Hepatocyte (in vitro differentiated cells): ENCODE measurements around the gene MMD. TPM values are rescaled to one million over a fixed set of nuclear protein-coding genes. Genes with fewer than 3 reads are reported as not detected.
"Not testable (repeated sequence)": the region's sequence is repeated elsewhere in the genome, so short reads cannot be mapped to it uniquely, and the experiment has no call there.

ENCODE experiments used
- DNase-seq: peaks from one replicate; pipeline ENCODE4 v3.0.0-alpha.2; 2016; ENCODE audit warnings: low spot score
- H2AFZ ChIP-seq: fragments of 200-600 bp; sonication (generic); 2 replicates; pipeline ENCODE4 v1.6.0; 2016; ENCODE audit warnings: antibody characterized with exemption, mild to moderate bottlenecking
- H3K27ac ChIP-seq: fragments of 200-600 bp; sonication (generic); 2 replicates; pipeline ENCODE4 v1.5.1; 2016; ENCODE audit warnings: mild to moderate bottlenecking
- H3K27me3 ChIP-seq: fragments of 200-600 bp; sonication (generic); 2 replicates; pipeline ENCODE4 v1.6.1; 2016
- H3K36me3 ChIP-seq: fragments of 200-600 bp; sonication (generic); replicated peaks from 2 replicates; pipeline ENCODE4 v1.5.1; 2016; ENCODE audit warnings: low read depth; ENCODE audit not compliant: insufficient read depth
- H3K4me1 ChIP-seq: fragments of 200-600 bp; sonication (generic); 2 replicates; pipeline ENCODE4 v1.5.1; 2016; ENCODE audit warnings: mild to moderate bottlenecking, moderate library complexity; ENCODE audit not compliant: insufficient read depth
- H3K4me2 ChIP-seq: fragments of 200-600 bp; sonication (generic); 2 replicates; pipeline ENCODE4 v1.6.0; 2016
- H3K4me3 ChIP-seq: fragments of 200-600 bp; sonication (generic); 2 replicates; pipeline ENCODE4 v1.5.1; 2016; ENCODE audit warnings: mild to moderate bottlenecking
- H3K79me2 ChIP-seq: fragments of 200-600 bp; sonication (generic); 2 replicates; pipeline ENCODE4 v1.6.0; 2017; ENCODE audit warnings: mild to moderate bottlenecking
- H3K9me2 ChIP-seq: fragments of 200-600 bp; sonication (generic); replicated peaks from 2 replicates; pipeline ENCODE4 v1.6.0; 2017; ENCODE audit warnings: mild to moderate bottlenecking; ENCODE audit not compliant: insufficient read depth
- H3K9me3 ChIP-seq: fragments of 200-600 bp; sonication (generic); 2 replicates; pipeline ENCODE4 v1.5.1; 2016; ENCODE audit warnings: low read depth, mild to moderate bottlenecking
- H4K20me1 ChIP-seq: fragments of 200-600 bp; sonication (generic); 2 replicates; pipeline ENCODE4 v1.6.0; 2016; ENCODE audit warnings: mild to moderate bottlenecking; ENCODE audit not compliant: insufficient read depth, poor library complexity, severe bottlenecking
- EZH2 ChIP-seq: fragments of 200-600 bp; sonication (generic); IDR thresholded peaks from 2 replicates; pipeline ENCODE4 v1.6.1; 2016; ENCODE audit warnings: antibody characterized with exemption, mild to moderate bottlenecking, borderline replicate concordance
- EZH2phosphoT487 ChIP-seq: fragments of 200-600 bp; sonication (generic); IDR thresholded peaks from one replicate; pipeline ENCODE4 v1.6.1; 2018; ENCODE audit warnings: antibody characterized with exemption, mild to moderate bottlenecking, low read depth, moderate library complexity; ENCODE audit not compliant: unreplicated experiment, severe bottlenecking
- WGBS: methylation state at CpG from one replicate; pipeline ENCODE4 v1.1.6; 2016; ENCODE audit warnings: low lambda C conversion rate; ENCODE audit errors: missing lambda C conversion rate; 5-methylcytosine and 5-hydroxymethylcytosine counted together
- polyA plus RNA-seq: library from polyadenylated mRNA; unstranded; fragments of >200 nt; fragmentation: Nextera tagmentation; extraction: Ambion mirVana; gene quantifications from 2 replicates; pipeline ENCODE4 v1.2.1, GENCODE V29; 2016
- total RNA-seq: library from RNA; depleted of rRNA; stranded (reverse); fragments of >200 nt; gene quantifications from 2 replicates; pipeline ENCODE4 v1.2.3, GENCODE V29; 2014
- TF ChIP-seq, protein P1 (sequence below): fragments of 200-600 bp; sonication (generic); IDR thresholded peaks from 2 replicates; pipeline ENCODE4 v1.5.1; 2016; ENCODE audit warnings: antibody characterized with exemption, mild to moderate bottlenecking; ENCODE audit not compliant: poor library complexity

Gene MMD, protein sequence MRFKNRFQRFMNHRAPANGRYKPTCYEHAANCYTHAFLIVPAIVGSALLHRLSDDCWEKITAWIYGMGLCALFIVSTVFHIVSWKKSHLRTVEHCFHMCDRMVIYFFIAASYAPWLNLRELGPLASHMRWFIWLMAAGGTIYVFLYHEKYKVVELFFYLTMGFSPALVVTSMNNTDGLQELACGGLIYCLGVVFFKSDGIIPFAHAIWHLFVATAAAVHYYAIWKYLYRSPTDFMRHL
- total RNA-seq, result 29.5 and 34.7 TPM in 2 replicates
- 19.4 and 26.9 TPM in 2 replicates for polyA plus RNA-seq

DNA sequence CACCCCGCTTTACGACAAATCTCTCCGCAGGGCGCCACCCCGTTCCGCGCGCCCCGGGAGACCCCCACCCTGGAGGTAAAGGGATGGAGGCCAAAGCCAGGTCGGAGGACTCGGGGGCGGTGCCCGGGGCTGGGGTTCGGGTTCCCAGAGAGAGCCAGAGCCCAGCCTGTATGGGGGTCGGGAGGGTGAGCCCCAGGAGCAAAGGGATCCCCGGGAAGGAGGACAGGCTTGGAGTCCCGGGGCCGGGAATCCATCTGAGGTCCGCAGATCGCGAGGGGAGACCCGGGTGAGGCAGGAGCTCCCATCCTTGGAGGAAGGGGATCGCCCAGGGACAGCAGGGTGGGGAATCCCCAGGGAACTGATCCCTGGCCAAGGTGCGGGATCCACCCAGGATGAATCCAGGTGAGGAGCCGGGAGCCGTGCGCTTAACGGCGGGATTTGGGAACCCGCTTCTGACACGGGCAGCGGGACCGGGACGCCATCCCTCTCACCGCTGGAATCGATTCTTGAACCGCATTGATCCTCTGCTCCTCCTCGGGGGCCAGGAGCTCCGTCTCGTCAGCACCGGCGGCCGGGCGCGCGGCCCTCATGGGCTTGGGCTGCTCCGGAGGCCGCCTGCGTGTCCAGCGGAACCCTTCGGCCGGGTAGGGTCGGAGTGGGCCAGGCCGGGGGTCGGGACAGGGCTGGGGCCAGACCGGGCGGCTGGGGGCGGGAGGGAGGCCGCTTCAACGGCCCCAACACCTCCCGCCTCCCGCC is at the start of gene MMD:
Gene MMD, minus strand, starts transcription at position 657 of the 756 bp plus-strand sequence. Its CDS starts 140 bp downstream, at position 517.
- peak within 1 kb of the TSS; percentile 80 for H2AFZ ChIP-seq
- peak within 1 kb of the TSS; percentile 98 for H3K4me2 ChIP-seq
- H3K4me3 ChIP-seq, result peak within 1 kb of the TSS; percentile 95
- TF ChIP-seq, protein P1, sequence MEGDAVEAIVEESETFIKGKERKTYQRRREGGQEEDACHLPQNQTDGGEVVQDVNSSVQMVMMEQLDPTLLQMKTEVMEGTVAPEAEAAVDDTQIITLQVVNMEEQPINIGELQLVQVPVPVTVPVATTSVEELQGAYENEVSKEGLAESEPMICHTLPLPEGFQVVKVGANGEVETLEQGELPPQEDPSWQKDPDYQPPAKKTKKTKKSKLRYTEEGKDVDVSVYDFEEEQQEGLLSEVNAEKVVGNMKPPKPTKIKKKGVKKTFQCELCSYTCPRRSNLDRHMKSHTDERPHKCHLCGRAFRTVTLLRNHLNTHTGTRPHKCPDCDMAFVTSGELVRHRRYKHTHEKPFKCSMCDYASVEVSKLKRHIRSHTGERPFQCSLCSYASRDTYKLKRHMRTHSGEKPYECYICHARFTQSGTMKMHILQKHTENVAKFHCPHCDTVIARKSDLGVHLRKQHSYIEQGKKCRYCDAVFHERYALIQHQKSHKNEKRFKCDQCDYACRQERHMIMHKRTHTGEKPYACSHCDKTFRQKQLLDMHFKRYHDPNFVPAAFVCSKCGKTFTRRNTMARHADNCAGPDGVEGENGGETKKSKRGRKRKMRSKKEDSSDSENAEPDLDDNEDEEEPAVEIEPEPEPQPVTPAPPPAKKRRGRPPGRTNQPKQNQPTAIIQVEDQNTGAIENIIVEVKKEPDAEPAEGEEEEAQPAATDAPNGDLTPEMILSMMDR, result no peak
- no peak for TF ChIP-seq EZH2
- no peak for TF ChIP-seq EZH2phosphoT487
- H3K27me3 ChIP-seq, result no peaks in the 10 kb centered on the region
- H3K36me3 ChIP-seq, result no peaks in the 10 kb centered on the region
- H4K20me1 ChIP-seq, result no peaks in the 10 kb centered on the region
- H3K27ac ChIP-seq, result peak within 1 kb of the TSS; percentile 90
- H3K9me3 ChIP-seq, result no peaks in the 10 kb centered on the region
- peaks cover 48% of the 10 kb centered on the region for H3K79me2 ChIP-seq
- DNase-seq, result peak; percentile 69
- 1% methylated on average over 32 of the region's 62 CpGs for WGBS
- H3K9me2 ChIP-seq, result no peaks in the 10 kb centered on the region
- H3K4me1 ChIP-seq, result peaks cover 4% of the 10 kb centered on the region

DNA sequence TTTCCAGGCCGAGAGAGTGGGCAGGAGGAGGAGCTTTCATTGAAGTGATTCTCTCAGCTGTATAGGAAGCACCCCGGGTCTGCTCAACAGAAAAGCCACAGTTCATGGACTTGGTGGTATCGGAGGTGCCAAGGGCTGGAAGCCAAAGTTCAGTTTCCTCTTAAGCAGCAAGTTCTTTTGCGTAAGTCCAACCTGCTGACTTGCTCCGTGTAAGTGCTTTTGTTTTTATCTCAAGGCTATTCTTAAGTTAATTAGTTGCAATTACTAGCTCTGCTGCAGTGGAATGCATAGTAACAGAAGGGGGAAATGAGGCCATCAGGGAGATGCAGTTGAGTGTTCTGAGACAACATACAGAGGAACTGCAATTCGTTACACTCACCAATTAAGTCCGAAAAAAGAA is 45.0 kb upstream of the MMD start:
- TF ChIP-seq, protein P1, result no peak
- Histone ChIP-seq H3K9me2 (no peaks in the 10 kb centered on the region), H3K36me3 (no peaks in the 10 kb centered on the region), H2AFZ (peak overlapping the region; percentile 16), H4K20me1 (no peaks in the 10 kb centered on the region), H3K4me3 (no peak overlapping the region), H3K79me2 (no peaks in the 10 kb centered on the region), H3K4me1 (peaks cover 5% of the 10 kb centered on the region), H3K4me2 (peak overlapping the region; percentile 33), H3K27me3 (no peaks in the 10 kb centered on the region), H3K9me3 (no peaks in the 10 kb centered on the region), H3K27ac (peak overlapping the region; percentile 46)
- DNase-seq, result no peak
- 51% methylated on average over 7 of the region's 7 CpGs for WGBS

DNA sequence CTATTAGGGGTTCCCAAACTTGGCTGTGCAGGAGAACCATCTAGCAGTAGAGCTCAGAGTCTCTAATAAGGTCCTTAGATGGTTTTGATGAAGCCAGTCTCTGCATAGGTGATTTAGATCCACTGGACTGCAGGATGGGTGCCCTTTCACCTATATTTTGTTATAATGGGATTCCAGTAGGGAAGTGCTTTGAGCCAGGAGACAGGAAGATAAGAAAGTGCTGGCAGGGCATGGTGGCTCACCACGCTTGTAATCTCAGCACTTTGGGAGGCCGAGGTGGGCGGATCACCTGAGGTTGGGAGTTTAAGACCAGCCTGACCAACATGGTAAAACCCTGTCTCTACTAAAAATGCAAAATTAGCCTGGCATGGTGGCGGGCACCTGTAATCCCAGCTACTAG is 44.1 kb upstream of the MMD start:
- not testable (repeated sequence) for H3K4me3 ChIP-seq, DNase-seq, H3K9me2 ChIP-seq, H3K9me3 ChIP-seq, H3K36me3 ChIP-seq, H4K20me1 ChIP-seq, H3K27me3 ChIP-seq, H3K4me2 ChIP-seq, H2AFZ ChIP-seq, H3K4me1 ChIP-seq, H3K27ac ChIP-seq, H3K79me2 ChIP-seq
- WGBS, result 79% methylated on average over 4 of the region's 4 CpGs

DNA sequence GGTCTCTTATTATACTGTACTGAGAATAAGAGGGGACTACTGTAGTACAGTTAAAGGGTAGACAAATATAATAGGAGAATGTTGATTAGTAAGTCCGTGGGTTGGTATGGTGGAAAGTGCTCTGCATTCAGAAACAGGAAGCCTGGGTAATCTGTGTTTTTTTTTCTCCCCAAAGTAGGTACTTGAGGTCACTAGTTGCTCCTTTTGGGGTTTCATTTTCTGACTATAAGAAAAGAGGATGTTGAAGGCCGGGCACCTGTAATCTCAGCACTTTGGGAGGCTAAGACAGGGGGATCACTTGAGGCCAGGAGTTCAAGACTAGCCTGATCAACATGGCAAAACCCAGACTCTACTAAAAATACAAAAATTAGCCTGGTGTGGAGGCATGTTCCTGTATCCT is 42.0 kb upstream of the MMD start:
- Histone ChIP-seq H2AFZ (no peak overlapping the region), H3K27ac (no peak overlapping the region), H4K20me1 (no peaks in the 10 kb centered on the region), H3K9me2 (no peaks in the 10 kb centered on the region), H3K36me3 (no peaks in the 10 kb centered on the region), H3K79me2 (no peaks in the 10 kb centered on the region), H3K27me3 (no peaks in the 10 kb centered on the region), H3K4me3 (no peak overlapping the region), H3K4me1 (peaks cover 5% of the 10 kb centered on the region), H3K9me3 (no peaks in the 10 kb centered on the region), H3K4me2 (no peak overlapping the region)
- WGBS, result 79% methylated on average over 2 of the region's 2 CpGs
- no peak for TF ChIP-seq EZH2phosphoT487
- no peak for TF ChIP-seq EZH2
- TF ChIP-seq, protein P1, result no peak
- no peak for DNase-seq
